HEK293 (cell line): ENCODE measurements around the gene TMEM150C.

ENCODE experiments used
- GFI1B ChIP-seq: fragments of 450-650 bp; formaldehyde crosslinking; IDR thresholded peaks from 2 replicates; pipeline ENCODE4 v1.5.1; 2016; ENCODE audit warnings: missing biosample characterization, missing genetic modification characterization
- HOXA7 ChIP-seq: sonication (generic); formaldehyde crosslinking; IDR thresholded peaks from 2 replicates; pipeline ENCODE4 v1.8.1; 2022; ENCODE audit warnings: missing genetic modification reagents, borderline replicate concordance
- MYNN ChIP-seq: fragments of 450-650 bp; formaldehyde crosslinking; IDR thresholded peaks from 2 replicates; pipeline ENCODE4 v1.5.1; 2016; ENCODE audit warnings: missing biosample characterization, missing genetic modification characterization, borderline replicate concordance
- ZBTB1 ChIP-seq: fragments of 450-650 bp; formaldehyde crosslinking; IDR thresholded peaks from 2 replicates; pipeline ENCODE4 v1.5.1; 2016; ENCODE audit warnings: missing biosample characterization, missing genetic modification characterization
- ZNF274 ChIP-seq, 2 experiments: fragments of 200-500 bp in 1 of 2; fragments of 450-650 bp in 1 of 2; sonication (Bioruptor generic) in 1 of 2; formaldehyde crosslinking in 1 of 2; IDR thresholded peaks; 2 replicates each; pipeline versions ENCODE4 v1.5.1 to v1.6.1; 2014 to 2016; ENCODE audit warnings: borderline replicate concordance in 1 of 2, inconsistent platforms in 1 of 2, low read length in 1 of 2, missing biosample characterization in 1 of 2, missing genetic modification characterization in 1 of 2
- ZNF670 ChIP-seq: fragments of 450-650 bp; formaldehyde crosslinking; IDR thresholded peaks from 2 replicates; pipeline ENCODE4 v1.5.1; 2016; ENCODE audit warnings: missing biosample characterization, missing genetic modification characterization, low read depth
- ZNF776 ChIP-seq: fragments of 450-650 bp; formaldehyde crosslinking; IDR thresholded peaks from 2 replicates; pipeline ENCODE4 v1.5.0; 2017; ENCODE audit warnings: missing biosample characterization, missing genetic modification characterization, borderline replicate concordance

- no peak for TF ChIP-seq ZNF776
- TF ChIP-seq ZNF670 (tag by site-specific recombination) = no peak
- no peak for TF ChIP-seq HOXA7 (CRISPR knock-in tag)
- TF ChIP-seq ZBTB1 (tag by site-specific recombination) = no peak
- TF ChIP-seq MYNN (tag by site-specific recombination) = no peak
- no peak for TF ChIP-seq GFI1B (tag by site-specific recombination)
- no peak for TF ChIP-seq ZNF274 (IDR thresholded peaks at IDR 0.05; ENCODE audit: low read length)
- TF ChIP-seq ZNF274 (tag by site-specific recombination; IDR thresholded peaks at IDR 0.05; ENCODE audit: borderline replicate concordance) = no peak
Observed at GRCh38 chr4:82433791-82434190, 128.0 kb downstream of the TMEM150C start.
